ENCODE measurements around the gene RELN.

RELN gene

GRCh38 chr7:103613655-103614642, 375.5 kb downstream of the RELN start:
- no peak for DNase-seq

- DNase-seq, result no peak
Observed at GRCh38 chr7:103609778-103610177, 379.7 kb downstream of the RELN start.

GRCh38 chr7:103605640-103606039, 383.8 kb downstream of the RELN start:
- DNase-seq, result no peak

GRCh38 chr7:103598326-103598905, 391.0 kb downstream of the RELN start:
- DNase-seq, result no peak

GRCh38 chr7:103597606-103598005, 391.9 kb downstream of the RELN start:
- no peak for DNase-seq

- DNase-seq, result no peak
Observed at GRCh38 chr7:103594186-103594585, 395.3 kb downstream of the RELN start.

GRCh38 chr7:103593691-103594090, 395.8 kb downstream of the RELN start:
- no peak for DNase-seq

GRCh38 chr7:103592844-103593243, 396.6 kb downstream of the RELN start:
- no peak for DNase-seq

GRCh38 chr7:103592187-103592586, 397.3 kb downstream of the RELN start:
- no peak for DNase-seq

- DNase-seq, result no peak
Observed at GRCh38 chr7:103580031-103580430, 409.4 kb downstream of the RELN start.

- no peak for DNase-seq
Observed at GRCh38 chr7:103577059-103577458, 412.4 kb downstream of the RELN start.

- DNase-seq, result no peak
Observed at GRCh38 chr7:103576641-103577040, 412.8 kb downstream of the RELN start.

- DNase-seq, result no peak
Observed at GRCh38 chr7:103574576-103574975, 414.9 kb downstream of the RELN start.

GRCh38 chr7:103573479-103574058, 415.9 kb downstream of the RELN start:
- peak; percentile 23 for DNase-seq

GRCh38 chr7:103571586-103571985, 417.9 kb downstream of the RELN start:
- no peak for DNase-seq

- DNase-seq, result no peak
Observed at GRCh38 chr7:103569621-103570305, 419.7 kb downstream of the RELN start.

GRCh38 chr7:103564416-103564815, 425.0 kb downstream of the RELN start:
- no peak for DNase-seq

- no peak for DNase-seq
Observed at GRCh38 chr7:103560136-103560535, 429.3 kb downstream of the RELN start.

GRCh38 chr7:103551016-103551415, 438.4 kb downstream of the RELN start:
- DNase-seq, result no peak

- DNase-seq, result no peak
Observed at GRCh38 chr7:103549786-103550185, 439.7 kb downstream of the RELN start.

- DNase-seq, result no peak
Observed at GRCh38 chr7:103547451-103548284, 441.8 kb downstream of the RELN start.

GRCh38 chr7:103542470-103542869, 447.0 kb downstream of the RELN start:
- no peak for DNase-seq
